ENCODE measurements around the gene SIGLEC1.

SIGLEC1 gene

DNA sequence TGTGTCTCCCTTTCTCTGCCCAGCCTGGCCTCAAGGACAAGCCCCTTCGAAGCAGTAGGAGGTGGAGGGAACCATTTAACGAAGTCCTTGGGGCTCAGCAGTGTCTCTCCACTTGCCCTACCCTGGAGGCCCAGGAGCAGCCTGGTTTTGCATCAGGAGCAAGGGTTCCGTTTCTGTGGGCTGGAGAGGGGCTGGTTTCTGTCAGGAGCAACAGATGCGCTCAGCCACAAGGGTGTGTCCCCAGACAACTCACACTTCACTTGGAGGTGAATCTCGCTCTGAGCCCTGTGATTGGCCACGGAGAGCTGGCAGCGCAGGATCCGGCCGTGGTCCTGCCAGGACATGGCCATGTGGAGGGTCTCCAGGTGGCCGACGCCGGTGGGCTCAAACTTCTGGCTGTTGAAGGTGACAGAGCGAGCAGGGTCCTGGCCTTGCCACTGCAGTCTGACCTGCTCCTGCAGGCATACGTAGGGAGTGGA, 6.9 kb downstream of the SIGLEC1 start:
- in situ Hi-C loops (cut with HindIII; ENCODE audit: low sequenced_read_pairs): no loop called here

DNA sequence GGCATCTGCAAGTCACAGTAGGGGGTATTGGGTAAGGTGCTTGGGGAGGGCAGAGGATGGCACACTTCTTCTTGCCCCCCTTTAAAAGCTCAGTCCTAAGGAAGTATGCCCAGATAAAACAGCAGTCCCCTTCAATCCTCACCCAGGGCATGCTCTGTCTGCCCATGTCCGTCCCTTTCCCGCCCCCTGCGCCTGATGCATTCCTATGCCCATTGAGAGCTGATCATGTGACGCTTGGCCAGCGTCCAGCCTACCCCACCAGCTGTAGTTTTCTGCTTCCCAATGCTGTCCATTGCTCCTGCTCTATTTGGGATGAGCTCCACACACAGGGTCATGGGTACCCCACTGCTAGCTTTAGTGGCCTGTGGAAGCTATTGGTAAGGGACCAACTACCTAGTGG, 8.3 kb downstream of the SIGLEC1 start:
- in situ Hi-C loops (cut with HindIII; ENCODE audit: low sequenced_read_pairs): no loop called here

- in situ Hi-C loops (cut with HindIII; ENCODE audit: low sequenced_read_pairs): no loop called here
Measured at GRCh38 chr20:3702611-3703391, 9.6 kb downstream of the SIGLEC1 start.

- in situ Hi-C loops (cut with HindIII; ENCODE audit: low sequenced_read_pairs): no loop called here
Measured at GRCh38 chr20:3701061-3701998, 11.1 kb downstream of the SIGLEC1 start.

DNA sequence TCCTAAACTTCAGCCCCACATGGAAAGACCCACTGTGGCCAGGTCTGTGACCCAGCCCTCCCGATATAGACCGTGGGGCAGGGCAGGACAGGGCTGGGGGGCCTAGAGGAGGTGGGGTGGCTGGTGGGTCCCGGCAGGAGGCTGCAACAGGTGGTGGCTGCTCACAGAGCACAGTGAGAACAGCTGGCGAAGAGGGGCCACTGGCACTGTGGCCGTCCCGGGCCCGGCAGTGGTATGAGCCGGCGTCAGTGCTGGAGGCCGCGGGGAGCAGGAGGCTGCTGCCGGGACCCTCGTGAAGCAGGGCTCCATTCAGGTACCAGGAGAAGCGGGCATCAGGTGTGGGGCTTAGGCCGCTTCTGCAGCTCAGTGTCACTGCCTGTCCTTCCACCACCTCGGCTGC, 13.4 kb downstream of the SIGLEC1 start:
- in situ Hi-C loops (cut with HindIII; ENCODE audit: low sequenced_read_pairs): no loop called here

GRCh38 chr20:3698591-3699001, 13.8 kb downstream of the SIGLEC1 start:
- in situ Hi-C loops (cut with HindIII; ENCODE audit: low sequenced_read_pairs): no loop called here

GRCh38 chr20:3697588-3698305, 14.7 kb downstream of the SIGLEC1 start:
- in situ Hi-C loops (cut with HindIII; ENCODE audit: low sequenced_read_pairs): no loop called here

DNA sequence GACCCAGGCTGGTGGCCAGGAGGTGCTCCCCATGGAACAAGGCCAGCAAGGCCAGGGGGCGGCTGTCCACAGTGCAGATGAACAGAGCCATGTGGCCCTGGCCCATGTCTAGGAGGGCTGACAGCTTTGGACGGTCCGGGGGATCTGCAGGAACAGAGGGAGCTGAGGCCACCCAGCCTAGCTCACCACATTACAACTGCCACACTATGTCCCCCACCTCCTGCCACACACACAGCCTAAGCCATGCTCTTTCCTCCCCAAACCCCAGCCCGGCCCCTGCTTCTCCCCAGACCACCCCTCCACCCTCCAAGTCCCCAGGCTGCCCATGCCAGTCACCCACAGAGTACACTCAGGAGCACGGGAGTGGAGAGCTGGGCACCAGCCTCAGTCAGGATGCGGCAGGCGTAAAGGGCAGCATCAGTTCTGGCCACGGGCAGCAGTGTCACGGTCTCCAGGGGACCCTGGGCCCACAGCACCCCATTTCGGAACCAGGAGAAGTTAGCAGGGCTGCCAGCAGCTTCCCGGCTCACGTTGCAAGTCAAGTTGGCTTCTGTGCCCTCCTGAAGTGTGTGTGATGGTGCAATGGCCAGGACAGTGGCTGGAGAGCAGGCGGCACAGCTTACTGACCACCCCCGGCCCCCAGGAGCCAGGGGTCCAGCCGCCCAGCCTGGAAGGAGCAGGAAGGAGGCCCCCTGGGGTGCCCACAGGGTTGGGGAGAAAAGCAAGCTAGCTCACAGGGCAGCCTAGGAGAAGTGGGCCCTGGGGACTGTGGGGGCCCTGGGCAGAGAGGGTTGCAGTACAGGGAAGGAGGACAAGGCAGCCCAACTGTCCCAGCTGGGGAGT, 15.4 kb downstream of the SIGLEC1 start:
- in situ Hi-C loops (cut with HindIII; ENCODE audit: low sequenced_read_pairs): no loop called here

- in situ Hi-C loops (cut with HindIII; ENCODE audit: low sequenced_read_pairs): no loop called here
Measured at GRCh38 chr20:3696200-3696599, 16.2 kb downstream of the SIGLEC1 start.

DNA sequence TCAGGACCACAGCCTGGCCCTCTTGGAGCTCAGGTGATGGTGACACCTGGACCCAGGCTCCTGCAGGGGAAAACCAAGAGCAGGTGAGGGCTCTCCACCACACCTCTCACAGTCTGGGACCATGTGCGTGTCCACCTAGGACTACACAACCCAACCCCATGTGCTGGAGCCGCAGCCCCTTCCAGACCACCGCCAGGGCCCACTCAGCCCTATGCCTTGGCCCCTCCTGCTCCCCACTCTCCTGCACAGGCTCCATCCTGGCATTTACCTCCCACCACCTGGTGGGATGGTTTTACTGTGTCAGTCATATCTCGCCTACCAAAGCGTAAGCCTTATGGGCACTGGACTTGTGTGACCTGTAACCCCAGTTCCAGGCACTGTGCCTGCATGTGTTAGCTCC, 17.5 kb downstream of the SIGLEC1 start:
- in situ Hi-C loops (cut with HindIII; ENCODE audit: low sequenced_read_pairs): no loop called here

GRCh38 chr20:3693376-3693775, 19.0 kb downstream of the SIGLEC1 start:
- in situ Hi-C loops (cut with HindIII; ENCODE audit: low sequenced_read_pairs): no loop called here

GRCh38 chr20:3692706-3693294, 19.6 kb downstream of the SIGLEC1 start:
- in situ Hi-C loops (cut with HindIII; ENCODE audit: low sequenced_read_pairs): no loop called here

GRCh38 chr20:3691897-3692296, 20.5 kb downstream of the SIGLEC1 start:
- in situ Hi-C loops (cut with HindIII; ENCODE audit: low sequenced_read_pairs): no loop called here

- in situ Hi-C loops (cut with HindIII; ENCODE audit: low sequenced_read_pairs): no loop called here
Measured at GRCh38 chr20:3691306-3691705, 21.1 kb downstream of the SIGLEC1 start.

GRCh38 chr20:3690413-3690812, 22.0 kb downstream of the SIGLEC1 start:
- in situ Hi-C loops (cut with HindIII; ENCODE audit: low sequenced_read_pairs): no loop called here

DNA sequence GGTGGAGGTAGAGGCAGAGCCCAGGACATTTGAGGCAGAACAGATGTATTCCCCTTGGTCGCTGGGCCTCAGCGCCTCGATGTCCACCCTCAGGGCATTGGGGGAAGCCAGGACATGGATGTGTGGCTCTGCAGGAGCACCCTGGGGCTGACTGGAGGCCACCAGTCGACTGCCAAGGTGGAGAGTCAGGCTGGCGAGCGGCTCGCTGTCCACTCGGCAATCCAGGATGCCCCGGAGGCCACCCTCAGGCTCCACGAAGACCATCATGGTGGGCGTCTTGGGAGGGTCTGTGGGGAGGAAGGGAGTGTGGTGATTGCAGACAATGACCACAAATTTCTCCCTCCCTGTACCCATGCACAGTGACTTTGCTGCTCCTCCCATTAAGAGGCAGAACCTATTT, 22.4 kb downstream of the SIGLEC1 start:
- in situ Hi-C loops (cut with HindIII; ENCODE audit: low sequenced_read_pairs): no loop called here

GRCh38 chr20:3687655-3688054, 24.7 kb downstream of the SIGLEC1 start:
- in situ Hi-C loops (cut with HindIII; ENCODE audit: low sequenced_read_pairs): no loop called here

DNA sequence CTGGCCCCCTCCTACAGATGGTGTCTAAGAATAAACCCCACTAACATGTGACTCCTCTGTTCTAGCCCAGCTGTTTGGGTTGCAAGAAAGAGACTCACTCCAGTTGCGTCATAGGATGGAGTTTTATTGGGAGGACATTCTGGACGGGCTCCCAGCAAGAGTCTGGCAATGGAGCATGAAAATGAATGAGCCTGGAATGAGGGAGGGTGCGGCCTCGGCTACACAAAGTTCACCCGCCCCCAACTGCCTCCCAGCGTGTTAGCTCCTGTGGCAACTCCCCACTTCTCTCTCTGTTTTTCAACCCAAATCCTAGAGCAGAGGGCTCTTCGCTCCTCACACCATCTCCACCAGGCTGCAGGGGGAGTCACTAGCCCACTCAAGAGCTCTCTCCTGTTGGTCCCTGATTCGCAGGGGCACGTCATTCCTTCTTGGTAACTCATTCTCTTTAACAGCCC, 25.5 kb downstream of the SIGLEC1 start:
- in situ Hi-C loops (cut with HindIII; ENCODE audit: low sequenced_read_pairs): no loop called here

DNA sequence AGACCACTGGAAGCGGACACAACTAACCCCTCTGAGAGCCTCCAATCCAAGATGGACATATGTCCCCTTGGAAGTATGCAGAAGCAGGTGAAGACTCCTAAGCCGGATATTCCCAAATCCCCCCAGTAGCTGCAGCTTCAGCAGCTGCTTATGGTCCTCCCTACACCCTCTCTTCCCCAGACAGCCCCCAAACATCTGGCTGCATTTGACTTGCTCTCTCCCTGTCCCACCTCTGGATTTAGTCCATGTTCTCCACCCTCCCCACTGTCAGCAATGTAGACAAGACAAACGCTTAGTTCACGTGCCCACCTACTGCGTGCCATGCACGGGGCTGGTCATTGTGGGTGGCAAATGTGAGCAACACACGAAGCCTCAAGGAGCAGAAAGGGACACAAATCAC, 26.0 kb downstream of the SIGLEC1 start:
- in situ Hi-C loops (cut with HindIII; ENCODE audit: low sequenced_read_pairs): no loop called here

- in situ Hi-C loops (cut with HindIII; ENCODE audit: low sequenced_read_pairs): no loop called here
Measured at GRCh38 chr20:3685341-3685740, 27.1 kb downstream of the SIGLEC1 start.

All from DLD1 (cell line).